Hematopoietic multipotent progenitor cell (in vitro differentiated cells): Measurements from ENCODE around the gene CNDP1. TPM values are rescaled to one million over a fixed set of nuclear protein-coding genes. Genes with fewer than 3 reads are reported as not detected.
"Not testable (repeated sequence)": the region's sequence is repeated elsewhere in the genome, so short reads cannot be mapped to it uniquely, and the experiment has no call there.

Experiments used
- DNase-seq, 3 donors: peaks; one replicate each; pipeline ENCODE4 v3.0.0-alpha.2; 2011 to 2015; ENCODE audit warnings: low read depth in 2 of 3, low spot score in 2 of 3
- total RNA-seq: library from RNA; depleted of rRNA; stranded (reverse); fragments of >200 nt; gene quantifications from one replicate; pipeline ENCODE4 v1.2.3, GENCODE V29; 2012

Gene CNDP1
- total RNA-seq, 1 donor, result not detected

- DNase-seq, result no peak
Measured at GRCh38 chr18:74519320-74520095, 14.8 kb upstream of the CNDP1 start.

DNA sequence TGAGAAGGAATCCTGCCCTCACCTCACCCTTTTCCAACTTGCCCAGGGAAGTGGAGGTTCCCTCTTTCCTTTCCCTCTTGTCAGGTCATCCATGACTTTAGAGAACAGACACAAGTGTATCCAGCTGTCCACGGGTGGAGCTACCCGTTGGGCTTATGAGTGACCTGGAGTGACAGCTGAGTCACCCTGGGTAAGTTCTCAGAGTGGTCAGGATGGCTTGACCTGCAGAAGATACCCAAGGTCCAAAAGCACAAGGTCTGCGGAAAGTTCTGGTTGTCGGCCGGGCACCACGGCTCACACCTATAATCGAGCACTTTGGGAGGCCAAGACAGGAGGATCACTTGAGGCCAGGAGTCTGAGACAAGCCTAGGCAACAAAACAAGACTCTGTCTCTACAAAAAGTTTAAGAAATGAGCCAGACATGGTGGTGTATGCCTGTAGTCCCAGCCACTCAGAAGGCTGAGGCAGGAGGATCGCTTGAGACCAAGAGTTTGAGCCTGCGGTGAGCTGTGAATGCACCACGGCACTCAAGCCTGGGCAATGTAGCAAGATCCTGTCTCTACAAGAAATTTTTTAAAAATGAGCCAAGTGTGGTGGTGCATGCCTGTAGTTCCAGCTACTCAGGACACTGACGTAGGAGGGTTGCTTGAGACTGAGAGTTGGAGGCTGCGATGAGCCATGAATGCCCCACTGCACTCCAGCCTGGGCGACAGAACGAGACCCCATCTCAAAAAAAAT is 14.0 kb upstream of the CNDP1 start:
- DNase-seq, result no peak

DNA sequence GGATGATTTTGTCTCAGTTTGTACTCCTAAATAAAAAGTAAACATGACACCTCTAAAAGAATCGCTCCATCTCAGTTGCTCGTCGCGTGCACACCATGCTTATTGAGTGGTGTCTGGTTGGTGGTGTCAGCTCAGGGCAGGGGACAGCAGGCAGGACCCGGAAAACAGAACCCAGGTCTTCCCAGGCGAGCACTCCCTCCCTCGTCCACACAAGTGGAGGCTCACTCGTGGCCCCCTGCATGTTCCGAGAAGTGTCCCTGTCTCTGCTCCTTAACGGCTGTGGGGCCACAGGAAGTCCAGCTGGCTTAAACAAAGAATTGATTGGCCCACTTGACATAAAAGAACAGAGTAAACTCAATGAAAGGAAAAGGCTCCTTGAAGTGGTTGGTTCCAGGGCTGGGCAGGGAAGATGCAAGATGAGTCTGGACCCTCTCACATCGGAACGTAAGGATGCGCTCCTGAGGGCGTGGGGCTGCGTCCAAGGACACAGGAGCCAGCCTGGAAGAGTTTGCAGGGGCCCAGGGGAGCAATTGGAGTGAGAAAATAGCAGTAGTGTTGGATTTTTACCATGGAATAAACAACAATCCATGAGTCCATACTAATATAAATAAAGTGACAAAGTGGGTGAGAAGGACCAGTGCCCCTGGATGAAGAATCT is 13.1 kb upstream of the CNDP1 start:
- DNase-seq, result no peak

GRCh38 chr18:74522635-74523548 is 11.4 kb upstream of the CNDP1 start:
- no peak for DNase-seq

GRCh38 chr18:74524097-74524496 is 10.2 kb upstream of the CNDP1 start:
- peak in 2 of 3 donors; percentile 78 to 89 for DNase-seq

DNA sequence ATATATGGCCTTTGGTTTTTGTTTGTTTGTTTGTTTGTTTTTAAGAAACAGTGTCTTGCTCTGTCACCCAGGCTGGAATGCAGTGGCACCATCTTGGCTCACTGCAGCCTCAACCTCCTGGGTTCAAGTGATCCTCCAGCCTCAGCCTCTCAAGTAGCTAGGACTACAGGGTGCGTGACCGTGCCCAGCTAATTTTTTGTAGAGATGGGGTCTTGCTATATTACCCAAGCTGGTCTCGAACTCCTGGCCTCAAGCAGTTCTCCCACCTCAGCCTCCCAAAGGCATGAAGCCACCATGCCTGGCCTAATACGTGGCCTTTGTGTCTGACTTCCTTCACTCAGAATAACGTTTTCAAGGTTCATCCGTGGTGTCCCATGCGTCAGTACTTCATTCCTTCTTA is 9.4 kb upstream of the CNDP1 start:
- DNase-seq, result not testable (repeated sequence)

DNA sequence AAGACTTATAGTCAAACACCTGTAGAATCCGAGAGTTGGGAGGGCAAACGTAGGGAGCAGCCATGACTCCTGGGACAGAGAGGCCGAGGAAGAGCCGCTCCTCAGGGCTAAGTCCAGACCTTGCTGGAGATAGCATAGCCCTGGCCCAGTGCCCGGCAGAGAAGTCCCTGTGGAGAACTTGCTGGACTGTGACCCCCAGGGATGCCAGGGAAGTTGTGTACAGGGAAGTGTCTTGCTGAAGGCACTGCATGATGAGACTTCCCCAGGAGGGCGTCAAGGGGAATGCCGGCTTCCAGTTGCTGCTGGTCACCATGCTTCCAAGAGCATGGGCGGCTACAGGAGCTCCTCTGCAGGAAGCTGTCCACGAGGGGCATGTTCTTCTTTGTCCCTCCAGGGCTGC is 8.6 kb upstream of the CNDP1 start:
- no peak for DNase-seq

DNA sequence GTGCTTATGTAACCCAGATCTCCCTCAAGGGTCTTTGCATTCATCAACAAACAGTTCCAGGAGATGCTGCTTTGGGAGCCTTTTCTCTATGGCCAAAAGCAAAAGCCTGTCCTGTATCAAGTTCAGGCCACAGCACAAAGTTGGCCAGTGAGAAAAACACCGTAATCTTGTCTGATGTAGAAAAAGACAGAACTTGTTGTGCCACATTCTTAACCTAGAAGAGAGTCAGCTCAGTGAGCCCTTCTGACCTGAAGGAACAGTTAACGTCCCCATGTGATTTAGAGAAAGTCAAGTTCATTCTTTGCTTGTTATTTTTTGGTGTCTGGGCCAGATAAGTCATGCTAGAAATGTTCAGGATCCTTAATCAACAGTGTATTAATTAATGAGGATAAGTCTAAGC is 7.8 kb upstream of the CNDP1 start:
- no peak for DNase-seq

GRCh38 chr18:74528478-74528877 is 5.8 kb upstream of the CNDP1 start:
- no peak for DNase-seq

DNA sequence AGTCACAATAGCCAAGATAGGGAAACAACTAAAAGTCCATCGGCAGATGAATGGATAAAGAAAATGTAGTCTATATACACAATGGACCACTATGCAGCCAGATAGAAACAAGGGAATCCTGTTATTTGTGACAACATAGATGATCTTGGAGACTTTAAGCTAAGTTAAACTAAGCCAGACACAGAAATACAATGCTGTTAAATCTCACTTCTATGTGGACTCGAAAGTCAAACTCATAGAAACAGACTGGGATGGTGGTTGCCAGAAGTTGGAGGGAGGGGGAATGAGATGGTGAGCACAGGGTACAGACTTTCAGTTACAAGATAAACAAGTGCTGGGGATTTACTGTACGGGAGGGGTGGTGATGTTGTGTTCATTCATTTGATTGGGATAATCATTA is 5.4 kb upstream of the CNDP1 start:
- DNase-seq, result no peak

DNA sequence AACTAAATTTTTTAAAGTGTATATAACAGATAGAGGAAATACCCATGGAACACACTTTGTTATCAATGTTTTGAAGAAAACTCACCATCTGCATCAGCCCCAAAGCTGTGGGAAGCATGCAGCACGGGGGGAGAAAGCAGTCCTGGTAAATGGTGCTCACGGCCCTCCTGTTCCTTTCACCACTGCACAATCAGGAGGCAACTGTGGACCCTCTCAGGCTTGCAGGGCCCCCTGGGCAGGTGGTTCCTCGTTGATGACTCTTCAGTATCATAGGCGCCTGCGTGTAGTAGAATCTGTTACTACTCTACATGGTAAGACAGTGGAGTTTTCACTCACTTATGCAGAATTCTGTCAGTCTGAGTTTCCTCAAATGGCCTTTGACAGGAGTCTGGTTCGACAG is 4.9 kb upstream of the CNDP1 start:
- DNase-seq, result no peak

- no peak for DNase-seq
Measured at GRCh38 chr18:74529811-74530583, 4.3 kb upstream of the CNDP1 start.

DNA sequence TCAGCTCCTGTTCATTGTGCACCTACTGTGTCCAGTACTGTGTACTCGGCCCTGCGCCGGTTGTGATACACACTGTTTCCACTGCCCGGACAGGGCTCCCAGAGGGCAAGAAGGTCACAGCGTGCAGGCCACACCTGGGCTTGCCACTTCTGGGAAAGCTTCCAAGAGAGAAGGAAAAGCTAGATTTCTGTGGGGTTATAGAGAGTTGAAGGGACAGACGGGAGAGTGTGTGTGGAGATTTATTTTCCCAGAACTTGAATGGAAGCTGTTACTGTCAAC is 3.8 kb upstream of the CNDP1 start:
- DNase-seq, result no peak

DNA sequence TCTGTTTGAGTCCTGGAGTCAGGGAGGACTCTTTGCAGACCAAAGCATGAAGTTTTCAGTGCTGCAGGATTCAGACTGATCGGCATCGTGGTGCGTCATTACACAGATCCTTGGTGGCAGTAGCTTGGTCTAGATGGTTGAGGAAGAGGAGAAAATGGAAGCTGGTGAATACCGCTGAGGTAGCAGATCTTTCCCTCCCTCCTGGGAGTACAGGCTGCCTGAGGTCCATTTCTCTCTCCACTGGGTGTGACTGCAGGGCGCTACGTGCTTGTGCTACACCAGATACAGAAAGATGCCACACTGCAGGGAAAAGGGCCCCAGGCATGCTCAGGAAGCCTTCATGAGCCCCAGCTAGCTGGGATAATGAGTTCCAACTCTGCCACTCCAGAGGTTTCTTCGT is 3.3 kb upstream of the CNDP1 start:
- DNase-seq, result no peak

DNA sequence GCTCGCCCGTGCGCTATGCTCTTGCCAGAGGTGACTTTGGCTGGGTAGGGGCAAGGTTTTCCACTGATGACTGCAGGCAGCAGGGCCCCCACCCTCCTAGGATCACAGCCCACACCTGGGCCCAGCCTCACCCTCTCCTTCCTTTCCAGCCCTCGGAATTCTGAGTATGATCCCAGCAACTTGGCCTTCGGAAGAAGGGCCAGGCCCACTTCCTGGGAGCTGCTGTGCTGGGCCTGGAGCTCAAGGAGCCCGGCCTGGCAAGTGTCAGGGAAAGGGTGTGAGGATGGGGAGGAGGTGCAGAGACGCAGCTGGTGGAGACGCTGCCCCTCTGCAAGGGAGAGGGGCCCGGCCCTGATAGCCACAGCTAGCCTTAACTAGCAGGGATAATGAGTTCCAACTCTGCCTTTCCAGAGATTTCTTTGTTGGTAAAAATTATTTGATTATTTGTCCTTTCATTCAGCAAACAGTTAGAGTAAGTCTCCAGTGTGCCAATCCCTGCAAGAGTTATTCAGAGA is 1.7 kb upstream of the CNDP1 start:
- DNase-seq, result no peak

- DNase-seq, result no peak
Measured at GRCh38 chr18:74533666-74534065, 634 bp upstream of the CNDP1 start.

- no peak for DNase-seq
Measured at GRCh38 chr18:74534981-74535649, 815 bp downstream of the CNDP1 start.

- no peak for DNase-seq
Measured at GRCh38 chr18:74539289-74539688, 5.0 kb downstream of the CNDP1 start.

DNA sequence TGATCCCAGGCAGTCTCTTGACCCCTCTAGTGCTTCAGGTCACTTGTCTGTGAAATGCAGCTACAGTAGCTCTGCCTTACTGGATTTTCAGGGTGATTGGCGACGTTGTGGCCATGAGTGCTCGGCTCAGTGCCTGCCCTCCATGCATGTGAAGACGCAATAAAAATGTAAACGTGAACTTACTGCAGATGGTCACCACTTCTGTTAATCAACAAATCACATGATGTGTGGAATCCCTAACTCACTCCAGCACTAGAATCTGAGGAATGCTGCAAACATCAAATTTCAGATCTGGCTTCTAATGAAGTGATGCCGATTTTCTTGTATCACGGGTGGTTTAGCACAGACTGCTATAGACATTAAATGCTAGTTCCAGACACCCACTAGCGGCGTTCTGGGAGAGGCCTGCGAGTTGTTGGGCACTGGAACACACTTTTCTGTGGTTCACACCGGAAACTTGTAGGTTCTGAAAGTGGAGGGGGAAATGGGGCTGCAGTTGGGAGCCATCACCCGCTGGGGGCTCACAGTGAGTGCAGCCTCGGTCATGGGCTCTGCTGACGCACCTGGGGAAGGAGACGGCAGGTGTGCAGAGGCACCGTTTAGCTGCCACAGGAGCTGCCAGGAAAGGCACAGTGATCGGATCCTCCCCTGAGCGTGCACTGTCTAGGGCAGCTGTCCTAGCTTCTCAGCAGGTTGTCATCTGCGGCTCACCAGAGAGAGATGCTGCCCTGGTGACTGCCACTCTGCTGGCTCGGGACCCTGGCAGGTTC is 6.5 kb downstream of the CNDP1 start:
- DNase-seq, result no peak
